Measurements from ENCODE around the gene CIDEA. TPM values are rescaled to one million over a fixed set of nuclear protein-coding genes. Genes with fewer than 3 reads are reported as not detected.
A peak's percentile ranks its signal among the peaks of the same experiment; 100 is the strongest.
"Not testable (repeated sequence)": the region's sequence is repeated elsewhere in the genome, so short reads cannot be mapped to it uniquely, and the experiment has no call there.

The CIDEA gene
- total RNA-seq, 1 donor from 2014 or later = 0.97 TPM

DNA sequence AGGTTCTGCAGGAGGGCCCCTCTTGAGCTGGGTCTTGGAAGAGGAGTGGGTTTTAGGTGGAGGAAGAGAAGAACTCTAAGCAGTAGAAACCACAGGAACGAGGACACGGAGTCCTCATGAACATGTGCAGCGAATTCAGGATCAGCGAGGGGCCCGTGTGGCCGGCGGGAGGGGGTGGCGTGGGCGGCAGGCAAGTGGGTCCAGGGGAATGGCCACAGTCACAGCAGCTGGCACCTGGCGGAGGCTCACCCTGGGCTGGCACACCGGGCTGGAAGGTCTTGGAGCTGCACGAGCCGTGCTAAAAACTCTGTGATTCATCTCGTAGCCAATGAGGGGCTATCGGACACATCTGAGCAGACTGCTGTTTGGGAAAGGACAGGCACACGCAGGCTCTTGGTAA lies 18.0 kb upstream of the CIDEA start:
- TF ChIP-seq, protein P1, sequence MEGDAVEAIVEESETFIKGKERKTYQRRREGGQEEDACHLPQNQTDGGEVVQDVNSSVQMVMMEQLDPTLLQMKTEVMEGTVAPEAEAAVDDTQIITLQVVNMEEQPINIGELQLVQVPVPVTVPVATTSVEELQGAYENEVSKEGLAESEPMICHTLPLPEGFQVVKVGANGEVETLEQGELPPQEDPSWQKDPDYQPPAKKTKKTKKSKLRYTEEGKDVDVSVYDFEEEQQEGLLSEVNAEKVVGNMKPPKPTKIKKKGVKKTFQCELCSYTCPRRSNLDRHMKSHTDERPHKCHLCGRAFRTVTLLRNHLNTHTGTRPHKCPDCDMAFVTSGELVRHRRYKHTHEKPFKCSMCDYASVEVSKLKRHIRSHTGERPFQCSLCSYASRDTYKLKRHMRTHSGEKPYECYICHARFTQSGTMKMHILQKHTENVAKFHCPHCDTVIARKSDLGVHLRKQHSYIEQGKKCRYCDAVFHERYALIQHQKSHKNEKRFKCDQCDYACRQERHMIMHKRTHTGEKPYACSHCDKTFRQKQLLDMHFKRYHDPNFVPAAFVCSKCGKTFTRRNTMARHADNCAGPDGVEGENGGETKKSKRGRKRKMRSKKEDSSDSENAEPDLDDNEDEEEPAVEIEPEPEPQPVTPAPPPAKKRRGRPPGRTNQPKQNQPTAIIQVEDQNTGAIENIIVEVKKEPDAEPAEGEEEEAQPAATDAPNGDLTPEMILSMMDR (IDR thresholded peaks at IDR 0.05; ENCODE audit: unreplicated experiment) = no peak
- H3K4me1 Mint-ChIP-seq (ENCODE audit: unreplicated experiment) = no peaks in the 10 kb centered on the region
- no peak overlapping the region for H3K4me3 Mint-ChIP-seq (ENCODE audit: unreplicated experiment)
- no peak overlapping the region for H3K27ac Mint-ChIP-seq (ENCODE audit: unreplicated experiment)
- H3K9me3 Mint-ChIP-seq (ENCODE audit: unreplicated experiment) = no peaks in the 10 kb centered on the region
- no peaks in the 10 kb centered on the region for H3K36me3 Mint-ChIP-seq (ENCODE audit: low read depth, unreplicated experiment)
- peaks cover 3% of the 10 kb centered on the region for H3K27me3 Mint-ChIP-seq (ENCODE audit: unreplicated experiment)
- no peak for DNase-seq (ENCODE audit: low spot score)

DNA sequence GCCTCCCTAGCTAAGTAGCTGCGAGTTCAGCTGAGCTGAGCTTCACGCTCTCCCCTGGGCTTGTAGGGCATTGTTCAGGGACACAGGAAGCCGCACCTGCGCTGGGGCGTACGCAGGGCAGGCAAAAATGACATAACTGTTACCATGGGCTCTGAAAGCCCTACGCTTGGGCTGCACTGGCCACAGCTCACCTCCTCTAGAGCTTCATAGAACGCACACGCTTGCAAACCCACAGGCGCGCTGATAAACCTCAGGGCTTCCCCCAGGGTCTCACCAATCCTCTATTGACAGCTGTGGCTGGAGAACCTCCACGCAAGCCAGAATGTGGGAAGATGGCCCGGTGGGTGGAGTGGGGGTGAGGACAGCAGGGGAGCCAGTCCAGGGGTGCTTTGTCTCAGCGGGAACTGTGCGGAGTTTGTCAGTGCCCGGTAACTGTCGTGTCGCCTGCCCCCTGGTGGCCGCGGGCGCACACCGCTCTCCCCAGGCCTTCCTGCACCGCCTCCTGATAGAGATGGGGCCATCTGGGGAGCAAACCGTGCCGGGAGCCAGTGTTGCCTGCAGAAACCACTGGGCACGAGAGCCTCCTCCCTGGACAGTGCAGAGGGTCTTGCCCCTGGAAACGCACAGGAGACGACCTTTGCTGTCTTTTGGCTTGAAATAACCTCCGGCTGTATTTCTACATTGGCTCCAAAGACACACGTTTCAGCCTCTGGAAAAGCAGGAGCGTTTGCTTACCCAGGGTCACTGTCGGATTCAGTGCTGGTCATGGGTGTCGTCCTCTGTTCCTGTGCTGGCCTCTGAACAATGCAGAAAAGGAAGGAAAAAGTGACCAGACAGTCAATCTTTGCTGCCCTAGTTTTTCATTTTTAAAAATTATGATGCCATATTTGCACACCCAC lies 17.0 kb upstream of the CIDEA start:
- TF ChIP-seq, protein P1 (IDR thresholded peaks at IDR 0.05; ENCODE audit: unreplicated experiment) = peak; percentile 87
- H3K27me3 Mint-ChIP-seq (ENCODE audit: unreplicated experiment) = peaks cover 5% of the 10 kb centered on the region
- no peak overlapping the region for H3K4me3 Mint-ChIP-seq (ENCODE audit: unreplicated experiment)
- H3K27ac Mint-ChIP-seq (ENCODE audit: unreplicated experiment) = no peak overlapping the region
- DNase-seq (ENCODE audit: low spot score) = peak; percentile 90
- no peaks in the 10 kb centered on the region for H3K36me3 Mint-ChIP-seq (ENCODE audit: low read depth, unreplicated experiment)
- no peaks in the 10 kb centered on the region for H3K9me3 Mint-ChIP-seq (ENCODE audit: unreplicated experiment)
- H3K4me1 Mint-ChIP-seq (ENCODE audit: unreplicated experiment) = no peaks in the 10 kb centered on the region

DNA sequence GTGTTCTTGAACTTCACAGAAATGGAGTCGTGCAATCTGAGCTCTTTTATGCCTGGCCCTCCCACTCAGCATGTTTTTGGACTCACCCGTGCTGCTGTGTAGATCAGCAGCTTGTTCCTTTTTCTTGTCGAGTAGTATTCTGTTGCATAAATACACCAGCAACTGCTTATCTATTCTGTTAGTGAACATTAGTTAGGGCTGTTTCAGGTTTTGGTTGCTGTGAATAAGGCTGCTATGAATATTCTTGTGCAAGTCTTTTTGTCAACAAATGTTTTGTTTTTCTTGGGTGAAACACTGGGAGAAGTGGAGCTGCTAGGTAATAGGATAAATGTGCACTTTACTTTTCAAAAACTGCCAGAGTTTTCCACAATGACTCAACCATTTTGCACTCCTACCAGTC lies 15.3 kb upstream of the CIDEA start:
- no peak for DNase-seq (ENCODE audit: low spot score)
- Mint-ChIP-seq H3K9me3 (ENCODE audit: unreplicated experiment) (no peaks in the 10 kb centered on the region), H3K27me3 (ENCODE audit: unreplicated experiment) (peaks cover 5% of the 10 kb centered on the region), H3K4me3 (ENCODE audit: unreplicated experiment) (no peak overlapping the region), H3K27ac (ENCODE audit: unreplicated experiment) (no peak overlapping the region), H3K36me3 (ENCODE audit: low read depth, unreplicated experiment) (no peaks in the 10 kb centered on the region), H3K4me1 (ENCODE audit: unreplicated experiment) (no peaks in the 10 kb centered on the region)
- TF ChIP-seq, protein P1 (IDR thresholded peaks at IDR 0.05; ENCODE audit: unreplicated experiment) = no peak

DNA sequence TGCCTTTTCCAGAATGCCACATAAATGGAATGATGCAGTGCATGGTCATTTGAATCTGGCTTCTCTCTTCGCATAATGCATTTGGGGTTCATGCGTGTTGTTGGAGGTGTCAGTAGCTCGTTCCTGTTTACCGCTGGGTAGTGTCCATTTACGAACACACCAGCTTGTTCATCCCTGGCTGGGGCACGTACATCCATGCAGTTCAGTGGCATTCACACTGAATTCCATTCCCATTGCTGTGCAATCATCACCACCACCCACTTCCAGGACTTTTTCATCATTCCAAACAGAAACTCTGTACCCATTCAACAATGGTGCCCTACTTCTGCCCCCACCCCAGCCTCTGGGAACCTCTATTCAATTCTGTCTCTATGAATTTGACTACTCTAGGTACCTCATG lies 14.7 kb upstream of the CIDEA start:
- H3K4me1 Mint-ChIP-seq (ENCODE audit: unreplicated experiment) = no peaks in the 10 kb centered on the region
- TF ChIP-seq, protein P1 (IDR thresholded peaks at IDR 0.05; ENCODE audit: unreplicated experiment) = no peak
- H3K36me3 Mint-ChIP-seq (ENCODE audit: low read depth, unreplicated experiment) = no peaks in the 10 kb centered on the region
- H3K27ac Mint-ChIP-seq (ENCODE audit: unreplicated experiment) = no peak overlapping the region
- no peak overlapping the region for H3K4me3 Mint-ChIP-seq (ENCODE audit: unreplicated experiment)
- no peaks in the 10 kb centered on the region for H3K9me3 Mint-ChIP-seq (ENCODE audit: unreplicated experiment)
- H3K27me3 Mint-ChIP-seq (ENCODE audit: unreplicated experiment) = peaks cover 5% of the 10 kb centered on the region
- DNase-seq (ENCODE audit: low spot score) = no peak

DNA sequence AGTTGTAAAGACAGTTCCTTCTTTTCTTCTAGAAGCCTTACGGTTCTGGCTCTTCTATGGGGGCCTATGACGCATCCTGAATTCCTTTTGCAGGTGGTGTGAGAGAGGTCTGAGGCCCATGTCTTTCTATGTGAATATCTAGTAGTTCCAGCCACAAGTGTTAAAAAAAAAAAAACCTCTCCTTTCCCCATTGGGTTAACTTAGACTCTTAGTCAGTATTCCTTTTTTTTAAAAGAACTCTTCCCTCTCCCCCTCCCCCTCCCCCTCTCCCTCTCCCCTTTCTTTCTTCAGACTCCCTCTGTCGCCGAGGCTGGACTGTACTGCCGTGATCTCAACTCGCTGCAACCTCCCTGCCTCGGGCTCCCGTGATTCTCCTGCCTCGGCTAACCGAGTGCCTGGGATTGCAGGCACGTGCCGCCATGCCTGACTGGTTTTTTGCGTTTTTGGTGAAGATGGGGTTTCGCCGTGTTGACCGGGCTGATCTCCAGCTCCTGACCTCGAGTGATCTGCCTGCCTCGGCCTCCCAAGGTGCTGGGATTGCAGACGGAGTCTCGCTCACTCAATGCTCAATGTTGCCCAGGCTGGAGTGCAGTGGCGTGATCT lies 11.4 kb upstream of the CIDEA start:
- H3K27me3 Mint-ChIP-seq (ENCODE audit: unreplicated experiment) = peaks cover 7% of the 10 kb centered on the region
- H3K9me3 Mint-ChIP-seq (ENCODE audit: unreplicated experiment) = no peaks in the 10 kb centered on the region
- no peak overlapping the region for H3K27ac Mint-ChIP-seq (ENCODE audit: unreplicated experiment)
- TF ChIP-seq, protein P1 (IDR thresholded peaks at IDR 0.05; ENCODE audit: unreplicated experiment) = no peak
- H3K4me1 Mint-ChIP-seq (ENCODE audit: unreplicated experiment) = no peaks in the 10 kb centered on the region
- no peaks in the 10 kb centered on the region for H3K36me3 Mint-ChIP-seq (ENCODE audit: low read depth, unreplicated experiment)
- H3K4me3 Mint-ChIP-seq (ENCODE audit: unreplicated experiment) = no peak overlapping the region
- no peak for DNase-seq (ENCODE audit: low spot score)

DNA sequence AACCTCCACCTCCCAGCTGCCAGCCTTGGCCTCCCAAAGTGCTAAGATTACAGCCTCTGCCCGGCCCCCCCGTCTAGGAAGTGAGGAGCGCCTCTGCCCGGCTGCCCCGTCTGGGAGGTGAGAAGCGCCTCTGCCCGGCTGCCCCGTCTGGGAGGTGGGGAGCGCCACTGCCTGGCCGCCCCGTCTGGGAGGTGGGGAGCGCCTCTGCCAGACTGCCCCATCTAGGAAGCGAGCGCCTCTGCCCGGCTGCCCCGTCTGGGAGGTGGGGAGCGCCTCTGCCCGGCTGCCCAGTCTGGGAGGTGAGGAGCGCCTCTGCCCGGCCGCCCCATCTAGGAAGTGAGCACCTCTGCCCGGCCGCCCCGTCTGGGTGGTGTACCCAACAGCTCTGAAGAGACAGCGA lies 10.9 kb upstream of the CIDEA start:
- not testable (repeated sequence) for H3K36me3 Mint-ChIP-seq (ENCODE audit: low read depth, unreplicated experiment); H3K9me3 Mint-ChIP-seq (ENCODE audit: unreplicated experiment); H3K27me3 Mint-ChIP-seq (ENCODE audit: unreplicated experiment); DNase-seq (ENCODE audit: low spot score); H3K4me1 Mint-ChIP-seq (ENCODE audit: unreplicated experiment); H3K27ac Mint-ChIP-seq (ENCODE audit: unreplicated experiment); H3K4me3 Mint-ChIP-seq (ENCODE audit: unreplicated experiment)

Measured in endothelial cell (in vitro differentiated cells).